GM23248 (cell line): ENCODE measurements around the gene SVOPL. TPM values are rescaled to one million over a fixed set of nuclear protein-coding genes. Genes with fewer than 3 reads are reported as not detected.

ENCODE experiments used
- DNase-seq: peaks from one replicate; pipeline ENCODE4 v3.0.0-alpha.2; 2015
- H2AFZ ChIP-seq: fragments of 200-600 bp; sonication (generic); 2 replicates; pipeline ENCODE4 v1.6.1; 2016; ENCODE audit warnings: antibody characterized with exemption
- H3F3A ChIP-seq: fragments of 200-600 bp; sonication (generic); 2 replicates; pipeline ENCODE4 v1.6.1; 2016; ENCODE audit warnings: mild to moderate bottlenecking, antibody characterized with exemption, mixed run types; ENCODE audit not compliant: insufficient read depth
- H3K27ac ChIP-seq: fragments of 200-600 bp; sonication (generic); 2 replicates; pipeline ENCODE4 v1.5.1; 2016; ENCODE audit warnings: mild to moderate bottlenecking
- H3K27me3 ChIP-seq: fragments of 200-600 bp; sonication (generic); replicated peaks from 2 replicates; pipeline ENCODE4 v1.6.1; 2016; ENCODE audit warnings: mild to moderate bottlenecking; ENCODE audit not compliant: insufficient read depth
- H3K36me3 ChIP-seq: fragments of 200-600 bp; sonication (generic); 2 replicates; pipeline ENCODE4 v1.6.1; 2016; ENCODE audit warnings: low read depth, mild to moderate bottlenecking
- H3K4me1 ChIP-seq: fragments of 200-600 bp; sonication (generic); 2 replicates; pipeline ENCODE4 v1.6.1; 2016; ENCODE audit warnings: mild to moderate bottlenecking; ENCODE audit not compliant: insufficient read depth
- H3K4me2 ChIP-seq: fragments of 200-600 bp; sonication (generic); one replicate; pipeline ENCODE4 v1.6.1; 2016; ENCODE audit warnings: mild to moderate bottlenecking; ENCODE audit not compliant: unreplicated experiment
- H3K4me3 ChIP-seq: fragments of 200-600 bp; sonication (generic); 2 replicates; pipeline ENCODE4 v1.5.1; 2016; ENCODE audit warnings: mild to moderate bottlenecking
- H3K79me2 ChIP-seq: fragments of 200-600 bp; sonication (generic); 2 replicates; pipeline ENCODE4 v1.6.1; 2016; ENCODE audit warnings: mild to moderate bottlenecking; ENCODE audit not compliant: insufficient read depth
- H3K9ac ChIP-seq: fragments of 200-600 bp; sonication (generic); 2 replicates; pipeline ENCODE4 v1.6.1; 2016; ENCODE audit warnings: mild to moderate bottlenecking
- H3K9me2 ChIP-seq: fragments of 200-600 bp; sonication (generic); 2 replicates; pipeline ENCODE4 v1.6.1; 2016; ENCODE audit warnings: mixed run types, mild to moderate bottlenecking, moderate library complexity; ENCODE audit not compliant: insufficient read depth
- H3K9me3 ChIP-seq: fragments of 200-600 bp; sonication (generic); one replicate; pipeline ENCODE4 v1.6.1; 2017; ENCODE audit warnings: low read depth
- H4K20me1 ChIP-seq: fragments of 200-600 bp; sonication (generic); 2 replicates; pipeline ENCODE4 v1.6.0; 2016; ENCODE audit not compliant: insufficient read depth
- EZH2 ChIP-seq: fragments of 200-600 bp; sonication (generic); IDR thresholded peaks from 2 replicates; pipeline ENCODE4 v1.6.1; 2018; ENCODE audit warnings: antibody characterized with exemption, mild to moderate bottlenecking; ENCODE audit not compliant: insufficient read depth, poor library complexity, severe bottlenecking
- EZH2phosphoT487 ChIP-seq: fragments of 200-600 bp; sonication (generic); IDR thresholded peaks from 2 replicates; pipeline ENCODE4 v1.6.1; 2018; ENCODE audit warnings: antibody characterized with exemption, moderate library complexity, mild to moderate bottlenecking, low read depth; ENCODE audit not compliant: insufficient read depth
- whole genome bisulfite sequencing, 2 experiments: methylation state at CpG; one replicate each; pipeline ENCODE4 v1.1.6; 2015 to 2017; ENCODE audit warnings: low lambda C conversion rate in 2 of 2, low coverage in 1 of 2; ENCODE audit errors: missing lambda C conversion rate in 2 of 2; 5-methylcytosine and 5-hydroxymethylcytosine counted together
- in situ Hi-C: fragments of 300-500 bp; cut with MboI; formaldehyde crosslinking; loops from 2 replicates; pipeline ENCODE4 v1.15.0; 2020
- polyA plus RNA-seq: library from polyadenylated mRNA; unstranded; fragments of >200 nt; fragmentation: Nextera tagmentation; extraction: Ambion mirVana; gene quantifications from 2 replicates; pipeline ENCODE4 v1.2.1, GENCODE V29; 2016
- total RNA-seq: library from RNA; depleted of rRNA; stranded (reverse); fragments of >200 nt; shearing (Covaris generic); gene quantifications from 2 replicates; pipeline ENCODE4 v1.2.3, GENCODE V29; 2014

The SVOPL gene
- total and polyA plus RNA-seq, 2 experiments from 2014 or later, result not detected

DNA sequence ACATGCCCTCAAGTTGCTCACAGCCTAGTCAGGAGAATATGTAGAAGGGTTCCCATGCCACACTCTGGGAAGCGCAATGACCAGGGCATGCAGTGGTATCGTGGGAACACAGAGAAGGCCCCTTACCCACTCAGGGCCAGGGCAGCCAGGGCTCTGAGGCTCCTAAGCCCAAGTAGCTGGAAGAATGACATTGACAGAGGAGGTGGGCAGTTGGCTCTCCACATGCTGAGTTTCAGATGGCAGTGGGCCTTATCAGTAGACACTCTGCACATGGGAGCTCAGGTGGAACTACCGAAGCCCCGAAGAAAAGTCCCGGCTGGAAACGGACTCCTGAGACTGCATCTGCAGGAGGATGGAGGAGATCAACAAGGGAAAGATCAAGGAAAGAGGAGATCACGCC lies 15.7 kb upstream of the SVOPL start:
- no peaks in the 10 kb centered on the region for H3F3A ChIP-seq
- no peaks in the 10 kb centered on the region for H4K20me1 ChIP-seq
- peaks cover 3% of the 10 kb centered on the region; the same call in 1 of the 2 replicates for H3K27me3 ChIP-seq
- H3K9me2 ChIP-seq, result no peaks in the 10 kb centered on the region
- H3K4me3 ChIP-seq, result no peak overlapping the region
- TF ChIP-seq EZH2phosphoT487 (no peak), EZH2 (no peak)
- no peaks in the 10 kb centered on the region for H3K79me2 ChIP-seq
- peaks cover 9% of the 10 kb centered on the region; the same call in 1 of the 2 replicates for H3K4me1 ChIP-seq
- no peak overlapping the region for H3K4me2 ChIP-seq
- in situ Hi-C loops, result no loop called here
- no peak overlapping the region for H2AFZ ChIP-seq
- H3K9me3 ChIP-seq, result no peaks in the 10 kb centered on the region
- WGBS, 2 experiments, result 56 to 61% methylated on average over 7 of the region's 7 CpGs
- no peak overlapping the region for H3K27ac ChIP-seq
- H3K36me3 ChIP-seq, result no peaks in the 10 kb centered on the region
- no peak overlapping the region for H3K9ac ChIP-seq
- no peak for DNase-seq

DNA sequence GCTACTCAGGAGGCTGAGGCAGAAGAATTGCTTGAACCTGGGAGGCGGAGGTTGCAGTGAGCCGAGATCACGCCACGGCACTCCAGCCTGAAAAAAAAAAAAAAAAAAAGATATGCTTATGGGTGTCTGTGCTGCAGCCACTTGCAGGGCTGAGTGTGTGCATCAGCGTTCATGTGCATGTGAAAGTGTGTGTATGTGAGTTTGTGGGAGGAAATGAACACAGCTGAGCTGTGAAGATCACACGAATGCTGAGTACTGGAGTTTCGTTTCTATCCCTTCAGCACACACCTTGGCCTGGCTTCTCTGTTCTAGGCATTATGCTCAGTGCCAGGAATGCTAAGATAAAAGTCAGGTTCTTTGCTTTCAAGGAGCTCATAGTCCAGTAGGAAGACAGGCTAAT lies 12.0 kb upstream of the SVOPL start:
- Histone ChIP-seq H4K20me1 (no peaks in the 10 kb centered on the region), H3K9me3 (no peaks in the 10 kb centered on the region), H3K9ac (no peak overlapping the region), H3K27me3 (peaks cover 3% of the 10 kb centered on the region; the same call in 1 of the 2 replicates), H3K4me3 (no peak overlapping the region), H3K4me2 (no peak overlapping the region), H3K36me3 (no peaks in the 10 kb centered on the region), H3K4me1 (no peaks in the 10 kb centered on the region), H2AFZ (no peak overlapping the region), H3K9me2 (no peaks in the 10 kb centered on the region), H3F3A (no peaks in the 10 kb centered on the region), H3K27ac (no peak overlapping the region), H3K79me2 (no peaks in the 10 kb centered on the region)
- in situ Hi-C loops, result no loop called here
- 42 to 46% methylated on average over 7 of the region's 7 CpGs for WGBS, 2 experiments
- no peak for DNase-seq
- TF ChIP-seq EZH2phosphoT487 (no peak), EZH2 (no peak)

DNA sequence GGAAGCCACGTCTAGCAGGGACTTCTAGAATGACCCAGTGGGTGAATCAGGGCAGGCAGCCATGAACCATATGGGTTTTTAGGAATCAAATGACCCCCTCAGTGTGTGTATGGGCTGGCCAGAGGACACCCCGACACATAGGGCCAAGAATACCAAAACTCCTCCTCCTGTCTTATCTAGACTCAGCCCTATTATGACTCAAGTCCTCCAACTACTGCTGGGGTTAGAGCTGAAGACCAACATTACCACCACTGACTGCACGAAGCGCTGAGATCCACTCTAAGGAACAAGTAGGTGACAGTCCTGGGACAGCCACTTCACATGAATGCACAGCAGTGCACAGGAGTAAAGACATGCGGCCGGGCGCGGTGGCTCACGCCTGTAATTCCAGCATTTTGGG lies 11.5 kb upstream of the SVOPL start:
- 73 to 74% methylated on average over 9 of the region's 9 CpGs for WGBS, 2 experiments
- in situ Hi-C loops, result no loop called here
- peaks cover 3% of the 10 kb centered on the region; the same call in 1 of the 2 replicates for H3K27me3 ChIP-seq
- H3K27ac ChIP-seq, result no peak overlapping the region
- H3K79me2 ChIP-seq, result no peaks in the 10 kb centered on the region
- H3K4me3 ChIP-seq, result no peak overlapping the region
- no peak overlapping the region for H3K9ac ChIP-seq
- no peak for TF ChIP-seq EZH2
- no peak for TF ChIP-seq EZH2phosphoT487
- H3K36me3 ChIP-seq, result no peaks in the 10 kb centered on the region
- H3K9me3 ChIP-seq, result no peaks in the 10 kb centered on the region
- DNase-seq, result no peak
- H3K4me1 ChIP-seq, result no peaks in the 10 kb centered on the region
- H2AFZ ChIP-seq, result no peak overlapping the region
- H4K20me1 ChIP-seq, result no peaks in the 10 kb centered on the region
- no peaks in the 10 kb centered on the region for H3K9me2 ChIP-seq
- no peaks in the 10 kb centered on the region for H3F3A ChIP-seq
- no peak overlapping the region for H3K4me2 ChIP-seq

DNA sequence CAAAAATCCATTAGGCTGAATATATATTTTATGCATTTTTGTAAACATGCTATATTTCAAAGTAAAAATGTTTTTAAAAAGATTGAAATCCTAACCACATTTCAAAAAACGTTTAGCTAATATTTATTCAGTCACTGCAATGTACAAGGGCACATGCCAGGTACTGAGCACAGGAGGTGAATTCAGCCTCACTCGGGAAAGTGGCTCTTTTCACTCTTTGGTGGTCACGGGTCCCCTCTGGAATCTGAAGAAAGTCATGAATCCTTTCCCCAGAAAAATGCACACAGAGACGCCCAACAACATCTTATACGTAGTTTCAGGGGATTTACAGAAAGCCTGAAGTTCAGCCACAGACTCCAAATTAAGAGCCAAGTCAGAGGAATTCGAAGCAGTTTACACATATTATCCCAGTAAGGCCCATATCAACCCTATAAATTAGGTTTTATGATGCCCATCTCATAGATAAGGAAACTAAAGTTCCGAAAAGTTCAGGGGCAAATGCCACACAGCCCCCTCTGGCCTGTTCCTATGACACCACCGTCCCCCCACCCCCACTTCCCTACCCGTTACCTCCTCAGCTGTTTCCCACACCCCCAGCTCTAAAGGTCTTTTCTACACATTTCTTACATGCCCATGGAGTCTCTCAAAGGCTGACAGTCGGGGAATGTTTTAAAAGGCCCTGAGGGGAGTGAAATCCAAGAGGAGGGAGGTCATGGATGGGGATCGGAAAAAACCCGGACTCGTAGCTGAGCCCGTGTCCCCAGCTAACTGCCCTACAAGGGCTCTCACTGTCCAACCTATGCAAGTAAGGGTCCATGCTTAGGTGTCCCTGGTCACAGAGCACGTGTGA lies 9.6 kb upstream of the SVOPL start:
- 28 to 31% methylated on average over 15 of the region's 15 CpGs for WGBS, 2 experiments
- no peak overlapping the region for H3K9ac ChIP-seq
- H4K20me1 ChIP-seq, result no peaks in the 10 kb centered on the region
- no peaks in the 10 kb centered on the region for H3K4me1 ChIP-seq
- in situ Hi-C loops, result no loop called here
- H3K9me3 ChIP-seq, result no peaks in the 10 kb centered on the region
- no peaks in the 10 kb centered on the region for H3K79me2 ChIP-seq
- no peaks in the 10 kb centered on the region for H3F3A ChIP-seq
- no peak overlapping the region for H2AFZ ChIP-seq
- TF ChIP-seq EZH2, result no peak
- TF ChIP-seq EZH2phosphoT487, result no peak
- H3K27me3 ChIP-seq, result peaks cover 1% of the 10 kb centered on the region; the same call in 1 of the 2 replicates
- DNase-seq, result no peak
- H3K9me2 ChIP-seq, result no peaks in the 10 kb centered on the region
- no peak overlapping the region for H3K4me2 ChIP-seq
- H3K36me3 ChIP-seq, result no peaks in the 10 kb centered on the region
- H3K4me3 ChIP-seq, result no peak overlapping the region
- H3K27ac ChIP-seq, result no peak overlapping the region
